SK-N-SH (cell line): ENCODE results near the gene UBE3C. TPM values are rescaled to one million over a fixed set of nuclear protein-coding genes. Genes with fewer than 3 reads are reported as not detected.

Experiments
- CTCF ChIA-PET: fragments of 300-600, 350-600 bp; formaldehyde crosslinking; extraction: SDS; loops from one replicate; lab custom pipeline; 2021; lab: Yijun Ruan, JAX
- POLR2A ChIA-PET: fragments of 350-600 bp; sonication (Branson Sonifier 250); formaldehyde crosslinking; extraction: SDS; loops from one replicate; lab custom pipeline; 2020; ENCODE audit warnings: antibody characterized with exemption, inconsistent platforms; lab: Yijun Ruan, JAX
- DNase-seq: peaks from one replicate; pipeline ENCODE4 v3.0.0; 2012
- H2AFZ ChIP-seq: fragments of 200-600 bp; sonication (generic); 2 replicates; pipeline ENCODE4 v1.8.1; 2016; ENCODE audit warnings: antibody characterized with exemption, mild to moderate bottlenecking, low read depth
- H3F3A ChIP-seq: fragments of 200-600 bp; sonication (generic); replicated peaks from 2 replicates; pipeline ENCODE3; 2016; ENCODE audit warnings: antibody characterized with exemption, mild to moderate bottlenecking; ENCODE audit not compliant: insufficient read depth
- H3K27ac ChIP-seq, 2 experiments: fragments of 200-500 bp in 1 of 2; fragments of 200-600 bp in 1 of 2; sonication (Bioruptor generic) in 1 of 2; sonication (generic), shearing (Covaris generic) in 1 of 2; 2 replicates each; pipeline versions ENCODE4 v1.5.1 to v1.6.1; 2014 to 2016; ENCODE audit warnings: low read depth in 2 of 2, inconsistent platforms in 1 of 2, low read length in 1 of 2, mild to moderate bottlenecking in 1 of 2, mixed read lengths in 1 of 2
- H3K27me3 ChIP-seq: fragments of 200-600 bp; sonication (generic), shearing (Covaris generic); 2 replicates; pipeline ENCODE4 v1.6.1; 2016; ENCODE audit warnings: mixed run types; ENCODE audit not compliant: insufficient read depth
- H3K36me3 ChIP-seq, 2 experiments: fragments of 200-500 bp in 1 of 2; fragments of 200-600 bp in 1 of 2; sonication (Bioruptor generic) in 1 of 2; sonication (generic) in 1 of 2; replicated peaks in 1 of 2; 2 replicates each; pipeline versions ENCODE3 to v1.5.1; 2014 to 2016; ENCODE audit warnings: low read length in 1 of 2, mild to moderate bottlenecking in 1 of 2; ENCODE audit not compliant: insufficient read depth in 2 of 2, control insufficient read depth in 1 of 2
- H3K4me1 ChIP-seq, 2 experiments: fragments of 200-500 bp in 1 of 2; fragments of 200-600 bp in 1 of 2; sonication (Bioruptor generic) in 1 of 2; sonication (generic), shearing (Covaris generic) in 1 of 2; 2 replicates each; pipeline versions ENCODE4 v1.5.1 to v1.6.1; 2014 to 2016; ENCODE audit warnings: low read depth in 1 of 2, low read length in 1 of 2, mixed run types in 1 of 2; ENCODE audit not compliant: insufficient read depth in 2 of 2, control insufficient read depth in 1 of 2
- H3K4me2 ChIP-seq: fragments of 200-600 bp; sonication (generic), shearing (Covaris generic); 2 replicates; pipeline ENCODE4 v1.6.1; 2017; ENCODE audit warnings: mixed run types
- H3K4me3 ChIP-seq, 2 experiments: fragments of 200-500 bp in 1 of 2; fragments of 200-600 bp in 1 of 2; sonication (Bioruptor generic) in 1 of 2; sonication (generic), shearing (Covaris generic) in 1 of 2; 2 replicates each; pipeline versions ENCODE4 v1.5.1 to v1.8.1; 2014 to 2016; ENCODE audit warnings: low read depth in 2 of 2, inconsistent platforms in 1 of 2, low read length in 1 of 2, mild to moderate bottlenecking in 1 of 2, mixed read lengths in 1 of 2, moderate library complexity in 1 of 2
- H3K79me2 ChIP-seq: fragments of 200-600 bp; sonication (generic); 2 replicates; pipeline ENCODE4 v1.8.1; 2017; ENCODE audit warnings: mild to moderate bottlenecking; ENCODE audit not compliant: insufficient read depth
- H3K9ac ChIP-seq: fragments of 200-600 bp; sonication (generic); 2 replicates; pipeline ENCODE4 v1.6.1; 2017; ENCODE audit warnings: mixed run types
- H3K9me2 ChIP-seq: fragments of 200-600 bp; sonication (generic); 2 replicates; pipeline ENCODE4 v1.6.1; 2017; ENCODE audit warnings: mixed run types
- H3K9me3 ChIP-seq: fragments of 200-600 bp; sonication (generic); 2 replicates; pipeline ENCODE4 v1.6.1; 2017; ENCODE audit warnings: mixed run types, mild to moderate bottlenecking, moderate library complexity
- H4K20me1 ChIP-seq: fragments of 200-600 bp; sonication (generic); 2 replicates; pipeline ENCODE4 v1.6.1; 2017; ENCODE audit warnings: mild to moderate bottlenecking, mixed run types; ENCODE audit not compliant: insufficient read depth
- FOSL2 ChIP-seq: IDR thresholded peaks from 2 replicates; pipeline ENCODE4 v1.4.0; 2012; ENCODE audit warnings: low read depth, mild to moderate bottlenecking, moderate library complexity, borderline replicate concordance
- GABPA ChIP-seq: IDR thresholded peaks from 2 replicates; pipeline ENCODE4 v1.4.0; 2012; ENCODE audit warnings: low read depth, mild to moderate bottlenecking
- JUND ChIP-seq: IDR thresholded peaks from 2 replicates; pipeline ENCODE4 v1.4.0; 2012
- RCOR1 ChIP-seq: fragments of 150-350 bp; IDR thresholded peaks from 2 replicates; pipeline ENCODE4 v1.6.1; 2017; ENCODE audit warnings: antibody characterized with exemption, low read length
- RFX5 ChIP-seq: IDR thresholded peaks from 2 replicates; pipeline ENCODE4 v1.6.1; 2012; ENCODE audit warnings: mild to moderate bottlenecking, improper control_type of control experiment, low read length
- RXRA ChIP-seq: IDR thresholded peaks from 2 replicates; pipeline ENCODE4 v1.4.0; 2012; ENCODE audit warnings: low read depth, mild to moderate bottlenecking, borderline replicate concordance
- SIN3A ChIP-seq: IDR thresholded peaks from 2 replicates; pipeline ENCODE4 v1.6.1; 2012; ENCODE audit warnings: low read depth, mild to moderate bottlenecking, low read length, moderate library complexity, borderline replicate concordance
- TAF1 ChIP-seq: IDR thresholded peaks from 2 replicates; pipeline ENCODE4 v1.6.1; 2012; ENCODE audit warnings: low read depth, mild to moderate bottlenecking, low read length, moderate library complexity, borderline replicate concordance
- TEAD4 ChIP-seq: IDR thresholded peaks from 2 replicates; pipeline ENCODE4 v1.4.0; 2012; ENCODE audit warnings: mild to moderate bottlenecking, borderline replicate concordance; ENCODE audit not compliant: insufficient read depth
- ZBTB33 ChIP-seq: IDR thresholded peaks from 2 replicates; pipeline ENCODE4 v1.4.0; 2012; ENCODE audit warnings: low read depth, borderline replicate concordance
- WGBS: methylation state at CpG from one replicate; pipeline ENCODE4 v1.1.6; 2017; ENCODE audit warnings: low lambda C conversion rate; 5-methylcytosine and 5-hydroxymethylcytosine counted together
- polyA plus RNA-seq, 3 experiments: library from polyadenylated mRNA; depleted of rRNA; stranded (reverse); fragments of >200 nt; gene quantifications; 2 replicates each; pipeline ENCODE4 v1.2.3, GENCODE V29; 2012
- TF ChIP-seq, protein P1 (sequence below): IDR thresholded peaks from 2 replicates; pipeline ENCODE4 v1.4.0; 2012; ENCODE audit warnings: low read depth
- TF ChIP-seq, protein P2 (sequence below): IDR thresholded peaks from 2 replicates; pipeline ENCODE4; 2012

Gene UBE3C
- polyA plus RNA-seq, 1 of the 3 experiments (the other 2 are of a cell fraction): 48.4 TPM

- H2AFZ ChIP-seq: no peak overlapping the region
- TF ChIP-seq SIN3A (no peak), JUND (no peak), ZBTB33 (no peak), FOSL2 (no peak), RXRA (no peak), RCOR1 (no peak), RFX5 (no peak), GABPA (no peak), TEAD4 (no peak), TAF1 (no peak)
- TF ChIP-seq, protein P1, sequence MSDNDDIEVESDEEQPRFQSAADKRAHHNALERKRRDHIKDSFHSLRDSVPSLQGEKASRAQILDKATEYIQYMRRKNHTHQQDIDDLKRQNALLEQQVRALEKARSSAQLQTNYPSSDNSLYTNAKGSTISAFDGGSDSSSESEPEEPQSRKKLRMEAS: no peak
- no peak overlapping the region for H3K4me2 ChIP-seq
- no peaks in the 10 kb centered on the region for H3K79me2 ChIP-seq
- no peaks in the 10 kb centered on the region for H3K9me2 ChIP-seq
- WGBS: 94% methylated on average over 29 of the region's 29 CpGs
- H3K27me3 ChIP-seq: no peaks in the 10 kb centered on the region
- H3K4me3 ChIP-seq: no peak overlapping the region
- H3F3A ChIP-seq: peaks cover 3% of the 10 kb centered on the region
- POLR2A ChIA-PET: no interaction called here
- peak; percentile 41 for DNase-seq
- no peak overlapping the region for H3K9ac ChIP-seq
- H3K36me3 ChIP-seq: no peaks in the 10 kb centered on the region
- CTCF ChIA-PET: interaction anchor here (0.8 to 1.7 kb wide), 4 partner anchors 17 to 396 kb away, joined by 3 to 6 read pairs (median 4); no protein-coding TSS in a partner anchor
- H3K27ac ChIP-seq: no peak overlapping the region
- H3K4me1 ChIP-seq: no peaks in the 10 kb centered on the region; a peak in 1 of 4 replicates
- H4K20me1 ChIP-seq: no peaks in the 10 kb centered on the region
- no peaks in the 10 kb centered on the region for H3K9me3 ChIP-seq
Observed at GRCh38 chr7:157300369-157300825, 161.7 kb downstream of the UBE3C start.

DNA sequence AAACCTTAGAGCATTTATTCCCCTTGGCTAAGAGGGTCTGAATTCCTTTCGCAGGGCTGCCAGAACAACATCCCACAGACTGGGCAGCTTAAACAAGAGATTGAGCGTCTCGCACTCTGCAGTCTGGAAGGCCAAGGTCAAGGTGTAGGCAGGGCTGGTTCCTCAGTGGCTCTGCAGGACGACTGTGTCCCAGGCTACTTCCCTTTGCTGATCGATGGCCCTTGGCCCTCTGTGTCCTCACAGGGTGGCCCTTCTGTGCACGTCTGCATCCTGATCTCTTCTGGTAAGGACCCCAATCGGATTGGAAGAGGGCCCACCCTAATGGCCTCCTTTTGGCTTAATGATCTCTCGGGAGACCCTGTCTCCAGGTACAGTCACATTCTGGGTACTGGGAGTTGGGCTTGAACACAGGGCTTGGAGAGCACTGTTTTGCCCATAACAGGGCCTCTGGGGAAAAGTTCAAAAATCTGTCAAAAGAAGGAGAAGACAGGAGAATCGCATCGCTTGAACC is 162.9 kb downstream of the UBE3C start:
- no peaks in the 10 kb centered on the region; a peak in 1 of 4 replicates for H3K4me1 ChIP-seq
- WGBS: 92% methylated on average over 10 of the region's 10 CpGs
- no peak overlapping the region for H3K4me2 ChIP-seq
- TF ChIP-seq, protein P2, sequence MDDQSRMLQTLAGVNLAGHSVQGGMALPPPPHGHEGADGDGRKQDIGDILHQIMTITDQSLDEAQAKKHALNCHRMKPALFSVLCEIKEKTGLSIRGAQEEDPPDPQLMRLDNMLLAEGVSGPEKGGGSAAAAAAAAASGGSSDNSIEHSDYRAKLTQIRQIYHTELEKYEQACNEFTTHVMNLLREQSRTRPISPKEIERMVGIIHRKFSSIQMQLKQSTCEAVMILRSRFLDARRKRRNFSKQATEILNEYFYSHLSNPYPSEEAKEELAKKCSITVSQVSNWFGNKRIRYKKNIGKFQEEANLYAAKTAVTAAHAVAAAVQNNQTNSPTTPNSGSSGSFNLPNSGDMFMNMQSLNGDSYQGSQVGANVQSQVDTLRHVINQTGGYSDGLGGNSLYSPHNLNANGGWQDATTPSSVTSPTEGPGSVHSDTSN: no peak
- TF ChIP-seq SIN3A: no peak
- POLR2A ChIA-PET: no interaction called here
- H3F3A ChIP-seq: peaks cover 3% of the 10 kb centered on the region
- no peaks in the 10 kb centered on the region for H3K36me3 ChIP-seq
- DNase-seq: no peak
- H4K20me1 ChIP-seq: no peaks in the 10 kb centered on the region
- H2AFZ ChIP-seq: no peak overlapping the region
- H3K9ac ChIP-seq: no peak overlapping the region
- H3K27ac ChIP-seq: no peak overlapping the region
- no peaks in the 10 kb centered on the region for H3K79me2 ChIP-seq
- CTCF ChIA-PET: interaction anchor here (1.5 to 1.7 kb wide), 2 partner anchors 28 to 38 kb away, joined by 6 read pairs; no protein-coding TSS in a partner anchor
- no peaks in the 10 kb centered on the region for H3K9me2 ChIP-seq
- no peak overlapping the region for H3K4me3 ChIP-seq
- no peaks in the 10 kb centered on the region for H3K27me3 ChIP-seq
- no peaks in the 10 kb centered on the region for H3K9me3 ChIP-seq
